ENCODE data around the gene PDGFC. TPM values are rescaled to one million over a fixed set of nuclear protein-coding genes. Genes with fewer than 3 reads are reported as not detected.
A peak's percentile ranks its signal among the peaks of the same experiment; 100 is the strongest.

Gene PDGFC
- total RNA-seq, 1 donor = 145 TPM

DNA sequence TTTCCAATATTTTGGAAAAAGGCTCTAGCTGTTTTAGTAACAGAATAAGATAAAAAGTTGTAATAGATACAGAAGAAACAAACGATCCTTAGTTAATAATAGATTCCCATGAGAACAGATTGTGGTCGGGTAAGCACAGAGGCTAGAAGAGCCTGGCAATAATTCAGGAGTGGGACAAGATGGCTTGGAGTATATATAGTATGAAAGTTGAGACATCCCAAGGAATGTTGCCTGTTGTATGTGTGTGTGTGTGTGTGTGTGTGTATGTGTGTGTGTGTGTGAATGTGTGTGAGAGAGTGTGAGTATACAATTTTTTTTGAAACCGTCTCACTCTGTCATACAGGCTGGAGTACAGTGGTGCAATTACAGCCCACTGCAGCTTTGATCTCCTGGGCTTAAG is 150.7 kb downstream of the PDGFC start:
- Histone ChIP-seq H3K4me2 (ENCODE audit: insufficient read depth, low read length) (no peak overlapping the region), H3K4me1 (ENCODE audit: insufficient read depth, low read length) (no peaks in the 10 kb centered on the region), H4K20me1 (ENCODE audit: insufficient read depth, low read length) (no peaks in the 10 kb centered on the region), H3K9me3 (ENCODE audit: low read depth, low read length) (no peaks in the 10 kb centered on the region), H3K79me2 (ENCODE audit: insufficient read depth, low read length) (peaks cover 88% of the 10 kb centered on the region), H2AFZ (ENCODE audit: low read length) (no peak overlapping the region), H3K27me3 (ENCODE audit: insufficient read depth, low read length) (no peaks in the 10 kb centered on the region), H3K27ac (ENCODE audit: low read depth, low read length) (no peak overlapping the region), H3K36me3 (ENCODE audit: insufficient read depth, low read length) (no peaks in the 10 kb centered on the region), H3K4me3 (ENCODE audit: insufficient read depth, low read length) (no peak overlapping the region)
- DNase-seq (ENCODE audit: insufficient read length, low spot score, missing footprints) = no peak
- no peak for TF ChIP-seq CTCF (IDR thresholded peaks at IDR 0.05; ENCODE audit: extremely low read depth, low read depth, low read length)

- Histone ChIP-seq H3K4me3 (ENCODE audit: insufficient read depth, low read length) (no peak overlapping the region), H2AFZ (ENCODE audit: low read length) (no peak overlapping the region), H3K27me3 (ENCODE audit: insufficient read depth, low read length) (no peaks in the 10 kb centered on the region), H3K4me2 (ENCODE audit: insufficient read depth, low read length) (no peak overlapping the region), H3K36me3 (ENCODE audit: insufficient read depth, low read length) (no peaks in the 10 kb centered on the region), H3K79me2 (ENCODE audit: insufficient read depth, low read length) (peaks cover 89% of the 10 kb centered on the region), H3K4me1 (ENCODE audit: insufficient read depth, low read length) (no peaks in the 10 kb centered on the region), H3K9me3 (ENCODE audit: low read depth, low read length) (no peaks in the 10 kb centered on the region), H4K20me1 (ENCODE audit: insufficient read depth, low read length) (no peaks in the 10 kb centered on the region), H3K27ac (ENCODE audit: low read depth, low read length) (no peak overlapping the region)
- DNase-seq (ENCODE audit: insufficient read length, low spot score, missing footprints) = no peak
- TF ChIP-seq CTCF (IDR thresholded peaks at IDR 0.05; ENCODE audit: extremely low read depth, low read depth, low read length) = no peak
Observed at GRCh38 chr4:156816360-156816755, 155.2 kb downstream of the PDGFC start.

GRCh38 chr4:156815717-156816359 is 155.8 kb downstream of the PDGFC start:
- no peaks in the 10 kb centered on the region for H4K20me1 ChIP-seq (ENCODE audit: insufficient read depth, low read length)
- H2AFZ ChIP-seq (ENCODE audit: low read length) = no peak overlapping the region
- peak; percentile 26 for DNase-seq (ENCODE audit: insufficient read length, low spot score, missing footprints)
- H3K4me2 ChIP-seq (ENCODE audit: insufficient read depth, low read length) = no peak overlapping the region
- no peaks in the 10 kb centered on the region for H3K9me3 ChIP-seq (ENCODE audit: low read depth, low read length)
- H3K27ac ChIP-seq (ENCODE audit: low read depth, low read length) = no peak overlapping the region
- peaks cover 89% of the 10 kb centered on the region for H3K79me2 ChIP-seq (ENCODE audit: insufficient read depth, low read length)
- H3K27me3 ChIP-seq (ENCODE audit: insufficient read depth, low read length) = no peaks in the 10 kb centered on the region
- TF ChIP-seq CTCF (IDR thresholded peaks at IDR 0.05; ENCODE audit: extremely low read depth, low read depth, low read length) = no peak
- H3K4me3 ChIP-seq (ENCODE audit: insufficient read depth, low read length) = no peak overlapping the region
- H3K4me1 ChIP-seq (ENCODE audit: insufficient read depth, low read length) = no peaks in the 10 kb centered on the region
- H3K36me3 ChIP-seq (ENCODE audit: insufficient read depth, low read length) = no peaks in the 10 kb centered on the region

- no peak for DNase-seq (ENCODE audit: insufficient read length, low spot score, missing footprints)
- Histone ChIP-seq H4K20me1 (ENCODE audit: insufficient read depth, low read length) (no peaks in the 10 kb centered on the region), H3K27ac (ENCODE audit: low read depth, low read length) (no peak overlapping the region), H3K4me3 (ENCODE audit: insufficient read depth, low read length) (no peak overlapping the region), H3K79me2 (ENCODE audit: insufficient read depth, low read length) (peaks cover 76% of the 10 kb centered on the region), H3K9me3 (ENCODE audit: low read depth, low read length) (no peaks in the 10 kb centered on the region), H3K4me2 (ENCODE audit: insufficient read depth, low read length) (no peak overlapping the region), H2AFZ (ENCODE audit: low read length) (no peak overlapping the region), H3K4me1 (ENCODE audit: insufficient read depth, low read length) (no peaks in the 10 kb centered on the region), H3K36me3 (ENCODE audit: insufficient read depth, low read length) (peaks cover 5% of the 10 kb centered on the region), H3K27me3 (ENCODE audit: insufficient read depth, low read length) (no peaks in the 10 kb centered on the region)
- no peak for TF ChIP-seq CTCF (IDR thresholded peaks at IDR 0.05; ENCODE audit: extremely low read depth, low read depth, low read length)
Observed at GRCh38 chr4:156811963-156812362, 159.6 kb downstream of the PDGFC start.
